ENCODE results near the gene NDUFV1. TPM values are rescaled to one million over a fixed set of nuclear protein-coding genes. Genes with fewer than 3 reads are reported as not detected.
"Not testable (repeated sequence)": the region's sequence is repeated elsewhere in the genome, so short reads cannot be mapped to it uniquely, and the experiment has no call there.

The NDUFV1 gene
- total and polyA plus RNA-seq, 7 donors: 152 to 286 (median 217) TPM

DNA sequence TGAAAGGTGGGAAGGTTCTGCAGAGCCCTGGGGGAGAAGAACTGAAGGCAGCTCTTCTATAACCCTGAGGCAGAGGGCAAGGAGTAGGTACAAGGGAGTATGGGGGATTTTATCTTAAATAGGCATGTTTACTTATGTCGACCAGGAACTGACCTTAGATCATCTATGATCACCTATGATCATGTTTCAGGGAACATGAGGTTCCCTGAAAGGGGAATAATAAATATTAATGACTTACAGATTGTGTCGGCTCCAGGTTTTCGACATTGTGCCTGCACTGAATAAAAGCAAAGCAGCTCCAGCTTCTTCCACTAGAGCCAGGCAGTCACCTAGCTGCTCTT is 13.2 kb upstream of the NDUFV1 start:
- WGBS, 2 donors: 63 to 77% methylated on average over 3 of the region's 3 CpGs
- no peak for TF ChIP-seq POLR2A (IDR thresholded peaks at IDR 0.05)
- no peak for TF ChIP-seq EP300 (IDR thresholded peaks at IDR 0.05)
- TF ChIP-seq CTCF (IDR thresholded peaks at IDR 0.05): no peak
- no peak for TF ChIP-seq POLR2AphosphoS5 (IDR thresholded peaks at IDR 0.05)
- Histone ChIP-seq H3K4me1 (no peaks in the 10 kb centered on the region), H3K36me3 (peaks cover 0 to 6% (median 3%) of the 10 kb centered on the region in 4 donors), H3K27ac (no peak overlapping the region), H3K27me3 (no peaks in the 10 kb centered on the region), H3K4me3 (no peak overlapping the region), H3K9me3 (no peaks in the 10 kb centered on the region)
- DNase-seq: no peak
- intact Hi-C loops (cut with DNase I): no loop called here

DNA sequence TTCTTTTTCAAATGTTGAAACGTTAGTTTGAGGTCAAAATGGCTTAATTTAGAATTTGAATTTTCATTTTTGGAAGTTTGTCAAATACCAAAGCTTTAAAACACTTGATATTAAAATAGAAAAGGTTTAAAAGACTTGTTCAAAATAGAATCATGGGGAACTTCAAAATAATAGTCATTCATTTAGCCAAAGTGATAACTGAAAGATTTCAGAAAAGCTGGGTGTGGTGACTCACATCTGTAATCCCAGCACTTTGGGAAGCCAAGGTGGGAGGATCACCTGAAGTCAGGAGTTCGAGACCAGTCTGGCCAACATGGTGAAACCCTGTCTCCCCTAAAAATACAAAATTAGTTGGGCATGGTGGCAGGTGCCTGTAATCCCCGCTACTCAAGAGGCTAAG is 12.3 kb upstream of the NDUFV1 start:
- H3K27ac ChIP-seq: no peak overlapping the region
- TF ChIP-seq EP300 (IDR thresholded peaks at IDR 0.05) (no peak), POLR2A (IDR thresholded peaks at IDR 0.05) (no peak), CTCF (IDR thresholded peaks at IDR 0.05) (no peak), POLR2AphosphoS5 (IDR thresholded peaks at IDR 0.05) (no peak)
- no peaks in the 10 kb centered on the region for H3K4me1 ChIP-seq
- H3K9me3 ChIP-seq: no peaks in the 10 kb centered on the region
- H3K27me3 ChIP-seq: no peaks in the 10 kb centered on the region
- peaks cover 0 to under 1% (median 0%) of the 10 kb centered on the region in 4 donors for H3K36me3 ChIP-seq
- no peak for DNase-seq
- H3K4me3 ChIP-seq: no peak overlapping the region
- 63 to 80% methylated on average over 3 of the region's 3 CpGs for WGBS, 2 donors
- intact Hi-C loops (cut with DNase I): no loop called here

DNA sequence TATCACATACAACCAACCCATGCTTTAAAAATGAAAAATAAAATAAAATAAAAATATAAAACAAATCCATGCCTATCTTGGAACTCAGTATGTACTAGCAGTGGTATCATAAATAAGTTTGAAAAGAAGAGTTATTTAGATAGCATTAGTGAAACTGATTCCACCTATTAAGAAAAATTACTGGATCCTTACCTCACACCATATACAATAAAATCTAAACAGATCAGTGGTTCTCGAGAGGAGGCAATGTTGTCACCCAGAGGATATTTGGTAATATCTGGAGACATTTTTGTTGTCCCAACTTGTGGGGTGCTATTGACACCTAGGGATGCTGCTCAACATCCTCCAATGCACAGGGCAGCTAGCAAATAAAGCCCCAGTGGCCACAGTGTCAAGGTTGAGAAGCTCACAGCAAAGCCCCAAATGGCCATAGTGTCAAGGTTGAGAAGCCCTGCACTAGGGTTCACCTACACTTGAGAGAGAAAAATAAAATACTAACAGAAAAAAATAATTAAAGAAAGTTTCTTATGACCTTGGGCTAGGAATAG is 9.9 kb upstream of the NDUFV1 start:
- TF ChIP-seq POLR2A (IDR thresholded peaks at IDR 0.05): no peak
- WGBS, 2 donors: 93 to 94% methylated on average over 1 of the region's 1 CpG

DNA sequence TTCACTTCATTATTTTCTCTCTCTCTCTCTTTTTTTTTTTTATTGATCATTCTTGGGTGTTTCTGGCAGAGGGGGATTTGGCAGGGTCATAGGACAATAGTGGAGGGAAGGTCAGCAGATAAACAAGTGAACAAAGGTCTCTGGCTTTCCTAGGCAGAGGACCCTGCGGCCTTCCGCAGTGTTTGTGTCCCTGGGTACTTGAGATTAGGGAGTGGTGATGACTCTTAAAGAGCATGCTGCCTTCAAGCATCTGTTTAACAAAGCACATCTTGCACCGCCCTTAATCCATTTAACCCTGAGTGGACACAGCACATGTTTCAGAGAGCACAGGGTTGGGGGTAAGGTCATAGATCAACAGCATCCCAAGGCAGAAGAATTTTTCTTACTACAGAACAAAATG is 9.3 kb upstream of the NDUFV1 start:
- not testable (repeated sequence) for H3K4me1 ChIP-seq
- no CpG with 5 or more reads among the region's 3 CpGs for WGBS, 2 donors

More for the DNA sequence above, 9.9 kb upstream of the NDUFV1 start:
- no peaks in the 10 kb centered on the region for H3K9me3 ChIP-seq
- no peak for DNase-seq
- intact Hi-C loops (cut with DNase I): no loop called here
- no peak overlapping the region for H3K27ac ChIP-seq
- no peaks in the 10 kb centered on the region for H3K4me1 ChIP-seq
- H3K27me3 ChIP-seq: no peaks in the 10 kb centered on the region
- H3K36me3 ChIP-seq: no peaks in the 10 kb centered on the region
- no peak overlapping the region for H3K4me3 ChIP-seq

DNA sequence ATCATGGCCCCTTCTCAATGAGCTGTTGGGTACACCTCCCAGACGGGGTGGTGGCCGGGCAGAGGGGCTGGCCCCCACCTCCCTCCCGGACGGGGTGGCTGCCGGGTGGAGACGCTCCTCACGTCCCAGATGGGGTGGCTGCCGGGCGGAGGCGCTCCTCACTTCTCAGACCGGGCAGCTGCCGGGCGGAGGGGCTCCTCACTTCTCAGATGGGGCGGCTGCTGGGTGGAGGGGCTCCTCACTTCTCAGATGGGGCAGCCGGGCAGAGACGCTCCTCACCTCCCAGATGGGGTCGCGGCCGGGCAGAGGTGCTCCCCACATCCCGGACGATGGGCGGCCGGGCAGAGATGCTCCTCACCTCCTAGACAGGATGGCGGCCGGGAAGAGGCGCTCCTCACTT is 8.8 kb upstream of the NDUFV1 start:
- 96% methylated on average over 26 of the region's 26 CpGs for WGBS, 2 donors
- H3K9me3 ChIP-seq; H3K27ac ChIP-seq; H3K27me3 ChIP-seq; intact Hi-C loops (cut with DNase I); H3K4me3 ChIP-seq; DNase-seq; H3K4me1 ChIP-seq; H3K36me3 ChIP-seq: not testable (repeated sequence)

More for the DNA sequence above, 9.3 kb upstream of the NDUFV1 start:
- H3K4me3 ChIP-seq; intact Hi-C loops (cut with DNase I); H3K27me3 ChIP-seq; H3K27ac ChIP-seq; H3K36me3 ChIP-seq; H3K9me3 ChIP-seq; DNase-seq: not testable (repeated sequence)

DNA sequence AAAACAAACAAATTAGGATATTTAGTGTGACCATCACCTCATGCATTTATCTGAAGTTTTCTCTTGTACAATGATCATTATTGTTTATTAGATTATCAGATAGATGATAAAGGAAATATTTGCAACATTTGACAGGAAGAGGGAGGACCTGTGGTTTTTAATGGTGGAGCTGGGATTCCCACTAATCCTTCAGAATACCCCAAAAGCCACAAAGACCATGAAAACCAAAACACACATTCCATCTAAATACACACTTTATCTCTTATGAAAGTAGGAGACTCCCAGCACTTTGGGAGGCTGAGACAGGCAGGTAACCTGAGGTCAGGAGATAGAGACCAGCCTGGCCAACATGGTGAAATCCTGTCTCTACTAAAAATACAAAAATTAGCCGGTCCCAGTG is 7.6 kb upstream of the NDUFV1 start:
- H3K4me1 ChIP-seq: no peaks in the 10 kb centered on the region
- intact Hi-C loops (cut with DNase I): no loop called here
- TF ChIP-seq CTCF (IDR thresholded peaks at IDR 0.05) (no peak), POLR2AphosphoS5 (IDR thresholded peaks at IDR 0.05) (no peak), POLR2A (IDR thresholded peaks at IDR 0.05) (no peak), EP300 (IDR thresholded peaks at IDR 0.05) (no peak)
- H3K4me3 ChIP-seq: no peak overlapping the region
- no peak for DNase-seq
- no peaks in the 10 kb centered on the region for H3K9me3 ChIP-seq
- no peaks in the 10 kb centered on the region for H3K27me3 ChIP-seq
- H3K27ac ChIP-seq: no peak overlapping the region
- 84 to 86% methylated on average over 1 of the region's 1 CpG for WGBS, 2 donors
- H3K36me3 ChIP-seq: no peaks in the 10 kb centered on the region

All from sigmoid colon (tissue), 7 donors.